Measurements from ENCODE around the gene MYO10.

DNA sequence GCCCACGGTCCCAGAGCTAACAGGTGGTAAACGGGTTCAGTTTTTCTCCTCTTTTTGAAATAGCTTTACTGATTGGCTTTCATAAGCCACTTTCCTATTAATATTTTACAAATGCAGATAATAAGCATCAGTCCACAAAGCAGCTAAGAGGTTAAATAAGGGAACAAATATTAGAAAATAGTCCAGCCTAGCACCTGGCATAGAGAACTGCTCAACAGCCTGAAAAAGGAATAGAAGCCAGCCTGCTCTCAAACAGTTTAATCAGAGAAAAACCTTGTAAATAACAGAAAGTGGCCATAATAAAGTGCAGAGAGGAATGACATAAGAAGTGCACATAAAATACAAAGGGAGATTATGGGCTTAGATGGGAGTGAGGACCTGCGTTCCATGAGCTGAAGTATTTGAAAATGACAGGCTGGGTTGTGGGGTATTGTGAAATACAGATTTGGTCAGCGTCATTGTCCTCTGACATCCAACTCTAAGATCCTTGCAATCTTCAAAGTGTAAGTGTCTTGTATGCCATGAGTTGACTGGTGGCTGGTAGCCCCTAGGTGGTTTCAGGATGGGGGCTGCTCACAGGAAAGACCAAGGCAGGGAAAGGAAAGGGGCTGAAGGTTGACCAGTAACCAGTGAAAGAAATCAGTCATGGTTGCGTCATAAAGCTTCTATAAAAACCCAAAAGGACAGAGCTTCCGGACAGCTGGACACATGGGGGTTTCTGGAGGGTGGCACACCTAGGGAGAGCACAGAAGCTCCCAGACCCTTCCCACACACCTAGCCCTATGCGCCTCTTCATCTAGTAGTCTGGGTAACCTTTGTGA lies 32.4 kb downstream of the MYO10 start:
- TF ChIP-seq, protein P1, sequence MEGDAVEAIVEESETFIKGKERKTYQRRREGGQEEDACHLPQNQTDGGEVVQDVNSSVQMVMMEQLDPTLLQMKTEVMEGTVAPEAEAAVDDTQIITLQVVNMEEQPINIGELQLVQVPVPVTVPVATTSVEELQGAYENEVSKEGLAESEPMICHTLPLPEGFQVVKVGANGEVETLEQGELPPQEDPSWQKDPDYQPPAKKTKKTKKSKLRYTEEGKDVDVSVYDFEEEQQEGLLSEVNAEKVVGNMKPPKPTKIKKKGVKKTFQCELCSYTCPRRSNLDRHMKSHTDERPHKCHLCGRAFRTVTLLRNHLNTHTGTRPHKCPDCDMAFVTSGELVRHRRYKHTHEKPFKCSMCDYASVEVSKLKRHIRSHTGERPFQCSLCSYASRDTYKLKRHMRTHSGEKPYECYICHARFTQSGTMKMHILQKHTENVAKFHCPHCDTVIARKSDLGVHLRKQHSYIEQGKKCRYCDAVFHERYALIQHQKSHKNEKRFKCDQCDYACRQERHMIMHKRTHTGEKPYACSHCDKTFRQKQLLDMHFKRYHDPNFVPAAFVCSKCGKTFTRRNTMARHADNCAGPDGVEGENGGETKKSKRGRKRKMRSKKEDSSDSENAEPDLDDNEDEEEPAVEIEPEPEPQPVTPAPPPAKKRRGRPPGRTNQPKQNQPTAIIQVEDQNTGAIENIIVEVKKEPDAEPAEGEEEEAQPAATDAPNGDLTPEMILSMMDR (IDR thresholded peaks at IDR 0.05), result no peak
- TF ChIP-seq POLR2A (IDR thresholded peaks at IDR 0.05) (no peak), EP300 (IDR thresholded peaks at IDR 0.05; ENCODE audit: low read depth) (no peak), POLR2AphosphoS5 (IDR thresholded peaks at IDR 0.05) (no peak)
